Measurements from ENCODE around the gene ABHD16A.

ABHD16A gene

GRCh38 chr6:31701666-31702404 is 1.3 kb downstream of the ABHD16A start:
- peak overlapping the region; percentile 75 for H3K27ac ChIP-seq
- TF ChIP-seq ZFX (IDR thresholded peaks at IDR 0.05) (no peak), CTCF (conservative IDR thresholded peaks at IDR 0.05) (no peak)

- no peak for TF ChIP-seq ZFX (IDR thresholded peaks at IDR 0.05)
- TF ChIP-seq CTCF (conservative IDR thresholded peaks at IDR 0.05) = no peak
- no peak overlapping the region for H3K27ac ChIP-seq
These were observed 2.3 kb downstream of the ABHD16A start for GRCh38 chr6:31700740-31701401.

GRCh38 chr6:31697555-31697954 is 5.6 kb downstream of the ABHD16A start:
- TF ChIP-seq CTCF (conservative IDR thresholded peaks at IDR 0.05) (no peak), ZFX (IDR thresholded peaks at IDR 0.05) (no peak)
- H3K27ac ChIP-seq = no peak overlapping the region

GRCh38 chr6:31693535-31693934 is 9.6 kb downstream of the ABHD16A start:
- TF ChIP-seq CTCF (conservative IDR thresholded peaks at IDR 0.05) (no peak), ZFX (IDR thresholded peaks at IDR 0.05) (no peak)
- H3K27ac ChIP-seq = no peak overlapping the region

GRCh38 chr6:31692886-31693285 is 10.2 kb downstream of the ABHD16A start:
- H3K27ac ChIP-seq = no peak overlapping the region
- no peak for TF ChIP-seq ZFX (IDR thresholded peaks at IDR 0.05)
- TF ChIP-seq CTCF (conservative IDR thresholded peaks at IDR 0.05) = no peak

GRCh38 chr6:31692353-31692752 is 10.8 kb downstream of the ABHD16A start:
- TF ChIP-seq ZFX (IDR thresholded peaks at IDR 0.05) (no peak), CTCF (conservative IDR thresholded peaks at IDR 0.05) (no peak)
- no peak overlapping the region for H3K27ac ChIP-seq

GRCh38 chr6:31691564-31692108 is 11.5 kb downstream of the ABHD16A start:
- no peak for TF ChIP-seq CTCF (conservative IDR thresholded peaks at IDR 0.05)
- TF ChIP-seq ZFX (IDR thresholded peaks at IDR 0.05) = no peak
- H3K27ac ChIP-seq = no peak overlapping the region
